Activated effector memory CD4-positive, alpha-beta T cell treated with Interleukin-2 at 50 U/mL for 16 hours (primary cell): ENCODE data around the gene IPCEF1.
"Not testable (repeated sequence)": the region's sequence is repeated elsewhere in the genome, so short reads cannot be mapped to it uniquely, and the experiment has no call there.

Source experiments
- DNase-seq: peaks from one replicate; pipeline ENCODE4 v3.0.0-alpha.2; 2020

IPCEF1 gene

GRCh38 chr6:154243793-154244750, 112.5 kb downstream of the IPCEF1 start:
- no peak for DNase-seq

GRCh38 chr6:154242617-154243357, 113.8 kb downstream of the IPCEF1 start:
- DNase-seq, result no peak

- no peak for DNase-seq
Observed at GRCh38 chr6:154241581-154241980, 115.0 kb downstream of the IPCEF1 start.

- DNase-seq, result not testable (repeated sequence)
Observed at GRCh38 chr6:154241061-154241460, 115.5 kb downstream of the IPCEF1 start.

- DNase-seq, result no peak
Observed at GRCh38 chr6:154239392-154239791, 117.2 kb downstream of the IPCEF1 start.

GRCh38 chr6:154238831-154239230, 117.8 kb downstream of the IPCEF1 start:
- no peak for DNase-seq

GRCh38 chr6:154236646-154237301, 119.8 kb downstream of the IPCEF1 start:
- DNase-seq, result no peak

- DNase-seq, result no peak
Observed at GRCh38 chr6:154234019-154234772, 122.4 kb downstream of the IPCEF1 start.

- no peak for DNase-seq
Observed at GRCh38 chr6:154233383-154233782, 123.2 kb downstream of the IPCEF1 start.

GRCh38 chr6:154232013-154232910, 124.3 kb downstream of the IPCEF1 start:
- no peak for DNase-seq

GRCh38 chr6:154230910-154231595, 125.5 kb downstream of the IPCEF1 start:
- no peak for DNase-seq

- no peak for DNase-seq
Observed at GRCh38 chr6:154230393-154230792, 126.2 kb downstream of the IPCEF1 start.

- DNase-seq, result peak; percentile 10
Observed at GRCh38 chr6:154229786-154230185, 126.8 kb downstream of the IPCEF1 start.

- DNase-seq, result no peak
Observed at GRCh38 chr6:154228521-154228905, 128.1 kb downstream of the IPCEF1 start.

GRCh38 chr6:154227862-154228520, 128.6 kb downstream of the IPCEF1 start:
- no peak for DNase-seq

- DNase-seq, result no peak
Observed at GRCh38 chr6:154226461-154226860, 130.1 kb downstream of the IPCEF1 start.

- no peak for DNase-seq
Observed at GRCh38 chr6:154223296-154223695, 133.3 kb downstream of the IPCEF1 start.

GRCh38 chr6:154222716-154223115, 133.9 kb downstream of the IPCEF1 start:
- DNase-seq, result no peak

- no peak for DNase-seq
Observed at GRCh38 chr6:154219250-154219649, 137.4 kb downstream of the IPCEF1 start.

GRCh38 chr6:154218787-154219186, 137.8 kb downstream of the IPCEF1 start:
- DNase-seq, result no peak
